HUDEP-2 (cell line): Measurements from ENCODE around the gene PHYKPL.
"Not testable (repeated sequence)": the region's sequence is repeated elsewhere in the genome, so short reads cannot be mapped to it uniquely, and the experiment has no call there.

ENCODE experiments used
- DNase-seq, 76 experiments: peaks; one replicate each; lab custom pipeline; 2025; ENCODE audit not compliant: unreplicated experiment in 76 of 76; lab: John Stamatoyannopoulos, UW

Gene PHYKPL

DNA sequence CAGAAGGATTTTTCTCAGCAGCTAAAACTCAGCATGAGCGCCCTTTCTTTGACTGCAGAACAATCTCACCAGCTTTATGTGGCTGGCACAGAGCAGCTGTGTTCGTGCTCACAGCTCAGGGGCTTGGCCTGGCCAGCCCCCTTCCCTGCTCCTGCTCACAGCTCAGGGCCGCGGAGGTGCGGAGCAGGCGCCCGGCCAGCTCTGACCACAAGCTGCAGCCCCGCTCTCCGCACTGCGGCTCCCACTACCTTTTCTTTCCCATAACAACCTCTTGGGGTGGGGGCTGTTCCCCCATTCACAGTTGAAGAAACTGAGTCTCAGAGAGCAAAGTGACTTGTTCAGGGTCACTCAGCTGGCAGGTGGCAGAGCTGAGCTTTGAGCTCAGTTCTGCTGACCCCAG, 34.0 kb upstream of the PHYKPL start:
- no peak for DNase-seq

DNA sequence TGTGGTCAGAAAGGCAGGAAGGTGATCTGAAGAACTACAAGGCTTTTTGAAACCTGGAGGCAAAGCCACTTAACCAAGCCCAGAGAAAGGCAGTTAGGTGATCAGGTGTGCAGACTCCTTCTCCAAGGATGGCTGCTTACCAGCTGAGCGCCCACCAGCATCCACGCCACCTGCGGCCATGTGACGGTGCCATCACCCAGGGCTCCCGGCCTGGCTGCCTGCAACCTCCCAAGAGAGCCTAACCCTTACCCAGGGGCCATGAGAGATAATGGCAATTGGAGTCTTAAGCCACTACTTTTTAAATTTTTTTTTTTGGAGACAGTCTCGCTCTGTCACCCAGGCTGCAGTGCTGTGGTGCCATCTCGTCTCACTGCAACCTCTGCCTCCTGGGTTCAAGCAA, 33.1 kb upstream of the PHYKPL start:
- no peak for DNase-seq

DNA sequence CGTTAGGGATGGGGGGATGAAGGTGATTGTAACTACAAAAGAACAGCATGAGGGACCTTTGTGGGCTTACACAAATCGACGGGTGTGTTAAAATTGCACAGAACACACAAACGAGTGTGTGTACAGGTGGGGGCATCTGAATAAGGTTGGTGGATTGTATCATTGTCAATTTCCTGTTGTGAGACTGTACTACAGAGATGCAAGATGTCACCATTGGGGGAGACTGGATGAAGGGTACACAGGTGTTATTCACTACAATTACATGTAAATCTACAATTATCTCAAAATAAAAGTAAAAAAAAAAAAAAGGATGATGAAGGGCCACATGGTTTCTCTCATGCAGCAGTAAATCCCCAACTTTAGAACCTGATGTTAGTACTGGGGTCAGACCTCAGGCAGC, 31.4 kb upstream of the PHYKPL start:
- DNase-seq: no peak

DNA sequence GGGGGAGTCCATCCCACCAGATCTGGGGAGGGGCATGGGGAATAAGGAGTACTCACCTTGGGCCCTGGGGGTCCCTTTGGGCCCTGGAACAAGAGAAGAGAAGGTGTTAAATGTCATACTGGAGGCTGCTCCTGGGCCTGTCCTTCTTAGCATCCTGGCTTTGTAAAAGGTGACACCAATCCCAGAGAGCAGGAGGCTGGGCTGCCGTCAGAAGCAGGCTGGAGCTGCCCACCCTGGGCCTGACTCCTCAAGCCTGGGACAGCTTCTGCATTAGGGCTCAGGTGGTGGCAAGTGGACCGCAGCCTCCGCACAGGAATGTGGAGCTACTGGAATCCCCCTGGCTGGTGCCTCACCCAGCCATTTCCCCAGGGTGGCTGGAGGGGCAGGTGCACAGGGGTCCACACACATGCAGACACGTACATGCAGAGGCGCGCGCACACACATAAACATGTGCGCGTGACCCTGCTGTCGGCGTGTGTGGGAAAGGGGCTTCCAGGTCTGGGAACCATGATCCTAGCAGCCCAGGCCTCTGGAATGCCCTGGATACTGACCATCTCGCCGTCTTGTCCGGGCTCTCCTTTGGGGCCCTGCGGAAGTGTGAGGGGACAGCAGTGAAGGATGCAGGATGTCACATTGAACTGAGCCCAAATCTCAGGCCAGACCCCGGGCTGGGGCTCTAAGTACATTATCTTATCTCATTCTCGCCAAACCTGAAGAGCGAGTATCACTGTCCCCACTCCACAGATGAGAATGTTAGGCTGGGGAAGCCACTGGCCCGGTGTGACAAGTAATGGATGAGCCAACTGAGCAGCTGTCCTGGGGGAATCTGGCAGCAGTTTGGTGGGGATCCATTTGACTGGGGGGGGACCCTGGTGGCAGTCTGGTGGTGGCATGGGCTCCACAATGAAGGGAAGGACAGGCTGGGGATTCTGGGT, 29.3 kb upstream of the PHYKPL start:
- no peak for DNase-seq

DNA sequence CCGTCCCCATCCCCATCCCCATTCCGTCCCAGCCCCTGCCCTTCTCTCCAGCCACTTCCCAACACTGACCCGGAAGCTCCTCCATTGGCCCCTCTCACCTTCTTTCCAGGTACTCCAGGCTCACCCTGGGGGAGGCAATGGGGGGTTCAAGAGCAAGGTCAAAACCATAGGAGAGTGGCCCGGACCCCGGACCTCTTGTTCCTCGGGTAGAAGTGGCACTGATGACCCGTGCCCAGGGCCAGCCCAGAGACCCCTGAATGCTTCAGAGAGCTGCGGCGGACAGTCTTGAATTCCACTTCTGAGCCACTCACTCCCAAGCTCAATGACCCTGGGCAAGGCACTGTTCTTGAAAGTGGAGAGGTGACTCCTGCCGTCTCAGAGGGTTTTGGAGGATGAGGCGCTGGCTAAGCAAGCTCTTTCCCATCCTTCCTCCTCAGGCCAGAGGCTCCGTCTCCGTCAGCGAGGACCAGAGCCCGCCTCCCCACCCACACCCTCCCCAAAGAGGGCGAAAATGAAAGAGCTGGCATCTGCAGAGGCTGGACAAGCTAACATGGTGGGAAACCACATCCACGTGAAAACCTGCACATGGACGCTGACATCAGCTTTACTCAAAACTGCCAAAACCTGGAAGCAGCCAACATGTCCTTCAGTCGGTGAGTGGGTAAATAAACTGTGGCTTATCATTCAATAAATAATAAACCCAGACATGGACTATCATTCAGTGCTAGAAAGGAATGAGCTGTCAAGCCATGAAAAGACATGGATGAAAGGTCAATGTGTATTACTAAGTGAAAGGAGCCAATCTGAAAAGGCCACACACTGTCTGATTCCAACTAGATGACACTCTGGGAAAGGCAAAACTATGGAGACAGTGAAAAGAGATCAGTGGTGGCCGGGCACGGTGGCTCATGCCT, 27.3 kb upstream of the PHYKPL start:
- no peak for DNase-seq

DNA sequence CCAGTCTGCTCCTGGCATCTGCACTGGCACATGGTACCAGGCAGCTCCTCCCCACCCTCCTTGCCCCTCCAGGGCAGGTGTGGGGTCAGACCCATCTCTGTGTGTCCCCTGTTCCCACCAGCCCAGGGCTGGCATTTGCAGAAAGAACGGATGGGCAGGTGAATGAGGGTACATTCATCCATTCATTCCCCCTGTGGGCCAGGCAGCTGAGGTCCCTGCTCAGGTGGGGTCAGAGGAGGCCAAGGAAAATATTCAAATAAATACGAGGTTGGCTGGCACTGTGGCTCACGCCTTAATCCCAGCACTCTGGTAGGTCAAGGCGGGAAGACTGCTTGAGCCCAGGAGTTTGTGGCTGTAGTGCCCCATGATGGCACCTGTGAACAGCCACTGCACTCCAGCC, 25.0 kb upstream of the PHYKPL start:
- DNase-seq: no peak

DNA sequence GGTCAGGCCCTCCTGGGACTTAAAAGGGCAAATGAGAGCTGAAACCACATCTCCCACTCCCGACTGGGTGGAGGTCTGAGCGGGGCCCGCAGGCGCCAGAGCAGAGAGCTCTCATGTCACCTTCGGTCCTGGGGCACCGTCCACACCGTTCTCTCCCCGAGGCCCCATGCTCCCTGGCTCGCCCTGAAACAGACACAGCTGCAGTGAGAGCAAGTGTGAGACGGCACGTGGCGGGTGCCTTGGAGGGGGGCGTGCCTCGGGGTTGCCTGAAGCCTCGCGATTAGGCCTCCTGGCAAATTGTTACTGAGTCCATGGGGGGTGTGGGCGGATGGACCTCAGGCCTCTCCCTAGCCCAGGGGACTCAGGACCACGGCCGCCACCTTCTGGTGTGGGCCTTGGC, 24.1 kb upstream of the PHYKPL start:
- DNase-seq: no peak

DNA sequence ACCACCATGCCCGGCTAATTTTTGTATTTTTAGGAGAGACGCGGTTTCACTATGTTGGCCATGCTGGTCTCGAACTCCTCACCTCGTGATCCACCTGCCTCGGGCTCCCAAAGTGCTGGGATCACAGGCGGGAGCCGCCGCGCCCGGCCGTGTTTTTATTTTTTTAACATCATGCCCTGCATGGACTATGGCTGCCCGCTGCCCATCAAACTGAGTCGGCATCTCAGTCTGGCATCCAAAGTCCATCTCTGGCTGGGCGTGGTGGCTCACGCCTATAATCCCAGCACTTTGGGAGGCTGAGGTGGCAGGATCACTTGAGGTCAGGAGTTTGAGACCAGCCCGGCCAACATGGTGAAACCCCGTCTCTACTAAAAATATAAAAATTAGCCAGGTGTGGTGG, 21.0 kb upstream of the PHYKPL start:
- not testable (repeated sequence) for DNase-seq

DNA sequence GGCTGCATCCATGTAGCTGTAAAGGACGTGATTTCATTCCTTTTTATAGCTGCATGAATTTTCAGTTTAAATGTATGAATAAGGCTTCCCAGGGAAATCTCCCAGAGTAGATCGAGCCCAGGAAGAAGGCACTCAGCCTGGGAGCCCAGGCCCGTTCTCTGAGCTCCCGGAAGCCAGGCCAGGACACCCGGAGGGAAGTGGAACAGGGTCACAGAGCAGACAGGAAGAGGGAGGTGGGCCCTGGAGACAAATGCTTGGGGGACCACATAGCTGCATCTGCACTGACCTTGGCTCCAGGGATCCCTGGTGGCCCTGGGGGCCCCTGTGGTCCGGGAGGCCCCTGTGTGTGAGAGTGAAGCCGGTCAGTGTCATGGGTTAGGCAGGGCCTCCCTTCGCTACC, 19.7 kb upstream of the PHYKPL start:
- no peak for DNase-seq

DNA sequence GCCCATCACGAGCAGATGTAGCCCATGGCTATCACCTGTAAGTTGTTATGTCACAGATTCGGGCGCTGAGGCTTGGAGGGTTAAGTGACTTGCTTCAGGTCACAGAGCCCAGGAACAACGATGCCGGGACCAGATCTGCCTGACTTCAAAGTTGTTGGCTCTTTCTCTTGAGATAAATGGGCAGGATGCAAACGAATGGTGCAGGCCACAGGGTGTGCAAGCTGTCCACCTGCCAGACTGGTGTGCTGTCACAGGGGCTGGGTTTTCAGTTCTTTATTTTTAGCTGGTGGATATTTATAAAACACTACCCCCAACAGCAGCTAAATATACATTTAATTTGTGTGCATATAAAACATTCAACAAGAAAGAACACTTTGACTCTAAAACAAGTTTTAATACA, 17.7 kb upstream of the PHYKPL start:
- no peak for DNase-seq

DNA sequence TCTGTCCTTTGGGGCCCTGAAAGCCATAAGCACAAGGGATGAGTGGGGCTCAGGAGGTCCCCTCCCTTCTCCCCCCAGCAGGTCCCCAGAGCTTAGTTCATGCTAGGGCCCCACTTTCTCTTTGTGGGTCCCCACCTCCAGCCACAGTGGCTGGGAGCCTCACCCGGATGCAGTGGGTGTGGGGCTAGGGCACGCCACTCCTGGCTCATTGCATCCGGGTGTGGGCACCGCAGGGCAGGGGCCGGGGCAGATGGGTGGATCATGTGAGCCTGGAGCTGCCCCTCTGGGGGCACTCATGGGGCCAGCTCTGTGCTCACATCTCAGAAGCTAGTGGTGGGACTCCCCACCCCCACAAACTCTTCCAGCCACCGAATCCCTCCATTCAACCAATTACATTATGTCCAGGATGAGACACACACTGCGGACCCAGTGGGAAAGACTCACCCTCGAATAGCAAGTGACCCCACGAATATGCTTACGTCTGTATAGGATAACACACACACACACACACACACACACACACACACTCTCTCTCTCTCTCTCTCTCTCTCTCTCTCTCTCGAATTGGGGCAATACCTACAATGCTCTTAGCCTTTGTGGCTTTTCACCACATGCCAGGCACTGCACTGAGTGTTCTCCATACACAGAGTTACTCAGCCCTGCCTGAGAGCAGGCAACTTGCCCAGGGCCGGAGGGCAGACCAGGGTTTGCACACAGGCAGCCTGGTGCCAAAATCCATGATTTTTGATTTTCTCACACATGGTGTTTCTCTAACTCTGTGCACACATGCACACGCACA, 16.8 kb upstream of the PHYKPL start:
- DNase-seq: no peak

DNA sequence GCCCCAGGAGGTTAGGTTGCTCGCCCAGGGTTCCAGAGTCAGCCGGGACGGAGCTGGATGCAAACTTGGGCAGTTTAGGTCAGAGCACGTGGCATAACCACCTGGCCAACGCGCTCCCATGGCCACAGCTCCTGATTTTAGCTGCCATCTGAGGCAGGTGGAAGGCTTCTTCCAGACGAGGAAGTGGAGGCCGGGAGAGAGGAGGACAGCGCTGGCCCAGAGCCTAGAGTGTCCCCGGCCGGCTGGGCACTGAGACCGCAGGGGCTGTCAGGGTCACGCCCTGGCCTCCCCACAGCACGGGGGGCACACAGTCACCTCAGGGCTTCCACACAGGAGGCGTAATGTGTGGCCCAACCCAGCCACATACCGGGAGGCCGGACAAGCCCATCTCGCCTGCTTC, 16.1 kb upstream of the PHYKPL start:
- DNase-seq: no peak

DNA sequence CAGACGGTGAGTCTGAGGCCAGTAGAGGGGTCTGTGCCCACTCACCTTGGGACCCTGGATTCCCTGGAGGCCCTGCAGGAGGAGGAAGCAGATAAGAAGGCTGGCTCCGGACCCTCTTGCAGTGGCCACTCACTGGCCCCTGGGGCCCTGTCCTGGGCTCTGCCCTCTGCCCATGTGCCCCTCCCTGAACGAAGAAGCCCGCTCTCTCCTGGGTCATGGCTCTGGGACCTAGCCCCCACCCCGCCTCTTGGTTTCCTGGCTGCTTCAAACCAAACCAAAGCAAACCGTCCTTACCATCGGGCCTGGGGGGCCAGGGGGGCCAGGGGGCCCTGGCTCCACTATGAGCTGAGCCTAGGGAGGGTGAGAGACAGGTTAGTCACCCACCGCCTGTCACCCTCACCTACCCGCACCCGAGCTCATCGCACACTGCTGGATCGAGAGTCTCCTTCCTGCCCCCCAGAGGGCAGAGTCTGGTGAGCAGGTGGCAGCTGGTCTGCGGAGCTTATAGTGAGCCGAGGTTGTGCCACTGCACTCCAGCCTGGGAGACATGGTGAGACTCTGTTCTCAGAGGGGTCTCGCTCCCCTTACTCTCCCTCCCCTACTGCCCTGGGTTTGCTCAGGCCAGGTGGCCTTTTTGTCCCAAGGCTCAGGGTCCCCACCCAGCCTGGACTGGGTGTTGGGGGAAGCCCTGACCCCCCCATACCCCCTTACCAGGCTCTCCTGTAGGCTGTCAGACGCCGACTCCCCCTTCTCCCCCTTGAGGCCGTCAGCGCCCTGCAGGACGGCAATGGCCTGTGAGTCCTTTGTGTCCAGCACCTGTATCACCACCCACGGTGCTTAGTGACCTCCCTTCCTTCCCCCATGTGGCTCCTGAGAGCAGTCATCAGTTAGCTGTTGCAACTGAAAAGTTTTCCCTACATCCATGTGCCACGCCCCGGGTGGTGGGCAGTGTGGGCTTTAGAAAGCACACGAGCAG, 15.2 kb upstream of the PHYKPL start:
- no peak for DNase-seq

DNA sequence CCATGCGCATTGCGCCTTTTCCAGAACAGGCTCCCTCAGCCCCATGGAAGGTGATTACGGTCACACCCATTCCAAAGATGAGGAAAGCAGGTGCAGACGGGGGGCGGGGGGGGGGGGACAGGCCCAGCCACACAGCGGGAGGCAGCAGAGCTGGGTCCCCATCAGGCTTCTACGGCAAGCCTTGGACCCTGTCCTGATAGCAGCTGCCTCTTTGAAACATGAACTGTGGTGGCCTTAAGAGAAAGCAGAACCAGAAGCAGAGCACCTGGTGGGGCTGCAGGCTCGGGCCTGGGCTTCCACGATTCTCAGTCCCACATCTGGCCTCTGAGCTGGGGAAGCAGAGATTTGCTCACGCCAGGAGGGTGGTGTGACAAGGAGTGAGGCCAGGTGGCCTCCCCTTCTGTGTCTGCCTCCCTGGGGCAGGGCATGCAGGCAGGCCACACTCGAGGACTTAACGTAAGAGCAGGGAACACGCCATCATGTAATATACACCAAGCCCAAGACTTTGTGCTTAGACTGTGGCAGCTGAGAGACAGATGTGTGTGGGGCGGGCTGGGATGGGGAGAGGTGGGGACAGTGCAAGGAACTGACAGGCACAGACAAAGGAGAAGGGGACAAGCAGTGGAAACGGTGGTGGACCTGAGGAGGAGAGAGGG, 14.2 kb upstream of the PHYKPL start:
- DNase-seq: no peak

DNA sequence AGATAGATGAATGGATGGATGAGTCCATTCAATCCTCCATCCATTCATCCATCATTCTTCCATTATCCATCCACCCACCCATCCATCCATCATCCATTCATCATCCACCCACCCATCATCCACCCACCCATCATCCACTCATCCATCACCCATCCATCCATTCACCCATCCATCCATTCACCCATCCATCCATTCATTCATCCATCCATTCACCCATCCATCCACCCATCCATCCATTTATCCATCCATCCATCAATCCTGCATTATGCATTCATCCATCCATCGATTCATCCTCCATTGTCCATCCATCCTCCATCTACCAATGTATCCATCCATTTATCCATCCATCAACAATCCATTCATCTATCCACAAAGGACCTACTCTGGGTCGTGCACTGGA, 12.8 kb upstream of the PHYKPL start:
- no peak for DNase-seq

DNA sequence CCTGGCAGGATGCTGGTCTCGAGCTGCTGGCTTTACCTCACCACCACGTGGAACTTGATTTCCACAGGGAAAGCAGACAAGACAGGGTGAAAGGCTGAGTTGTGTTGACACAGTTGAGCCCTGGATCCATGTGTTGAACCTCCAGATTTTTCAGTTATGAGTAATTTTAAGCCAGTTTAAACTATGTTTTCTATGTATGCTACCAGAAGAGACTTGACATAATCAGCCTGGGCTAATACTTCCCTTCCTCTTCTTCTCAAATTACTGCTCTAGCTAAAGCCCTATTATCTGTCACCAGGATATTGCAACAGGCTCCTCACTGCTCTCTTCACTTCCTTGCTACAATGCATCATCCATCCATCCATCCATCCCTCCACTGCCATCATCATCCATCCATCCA, 12.0 kb upstream of the PHYKPL start:
- no peak for DNase-seq

DNA sequence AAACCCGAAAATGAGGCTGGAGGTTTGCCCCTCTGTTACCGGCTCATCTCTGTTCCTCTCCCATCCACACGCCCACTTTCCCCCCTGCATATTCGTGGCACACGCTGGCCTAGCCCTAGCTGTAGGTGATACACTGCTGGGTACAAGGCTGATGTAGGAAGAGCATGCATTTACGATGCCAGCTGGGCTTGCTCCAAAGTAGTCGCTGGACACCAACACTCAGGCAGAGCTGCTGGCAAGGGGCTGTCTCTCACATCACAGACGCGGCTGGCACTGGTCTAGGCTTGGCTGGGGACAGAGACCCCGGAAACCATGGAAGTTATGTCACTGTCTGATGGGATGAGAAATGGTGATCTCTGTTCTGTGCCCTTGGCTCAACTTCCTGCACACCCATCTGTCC, 9.8 kb upstream of the PHYKPL start:
- DNase-seq: no peak

DNA sequence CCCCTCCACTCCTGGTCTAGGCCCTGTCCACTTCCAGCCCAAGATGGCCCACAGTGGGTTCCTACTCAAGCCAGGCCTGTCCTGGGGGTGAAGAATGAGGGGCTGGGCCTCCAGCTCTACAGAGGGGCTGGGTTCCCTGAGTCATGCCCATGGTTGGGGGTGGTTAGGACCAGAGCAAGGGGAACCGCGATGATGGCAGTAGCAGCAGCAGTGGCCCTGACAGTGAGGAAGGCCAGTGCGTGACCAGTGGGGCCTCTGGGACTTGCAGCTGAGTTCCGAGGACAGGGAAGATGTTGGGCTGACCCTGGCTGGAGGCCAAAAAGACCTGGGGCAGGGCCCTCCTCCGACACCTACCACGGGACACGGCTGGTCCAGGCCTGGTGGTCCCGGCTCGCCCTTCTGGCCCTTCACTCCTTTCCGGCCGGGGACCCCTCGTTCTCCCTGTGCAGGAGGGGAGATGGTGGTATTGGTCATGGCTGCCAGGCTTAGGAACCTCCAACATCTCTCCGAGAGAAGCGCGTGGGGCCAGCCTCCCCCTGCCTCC, 9.2 kb upstream of the PHYKPL start:
- DNase-seq: no peak

DNA sequence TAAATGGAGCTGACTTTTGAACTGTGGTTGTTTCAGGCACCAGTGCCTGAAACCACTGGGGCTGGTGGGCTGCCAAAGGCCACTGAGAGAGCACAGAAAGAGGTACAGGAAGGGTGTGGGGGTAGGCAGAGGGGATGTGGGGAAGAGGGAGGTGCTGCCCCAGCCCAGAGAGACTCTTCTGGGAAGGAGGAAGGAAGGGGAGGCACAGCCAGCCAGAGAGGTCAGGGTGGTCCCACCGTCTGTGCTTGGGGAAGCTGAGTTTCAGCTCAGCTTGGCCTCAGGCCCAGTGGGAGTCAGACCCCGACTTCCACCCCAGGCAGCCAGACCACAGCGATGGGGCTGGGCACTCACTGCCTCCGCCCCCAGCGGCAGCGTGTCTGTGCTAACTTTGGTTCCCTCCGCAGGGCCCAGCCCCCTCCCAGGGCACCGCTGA, 8.6 kb upstream of the PHYKPL start:
- no peak for DNase-seq
